ENCODE data around the gene PPFIBP1.

Gene PPFIBP1

DNA sequence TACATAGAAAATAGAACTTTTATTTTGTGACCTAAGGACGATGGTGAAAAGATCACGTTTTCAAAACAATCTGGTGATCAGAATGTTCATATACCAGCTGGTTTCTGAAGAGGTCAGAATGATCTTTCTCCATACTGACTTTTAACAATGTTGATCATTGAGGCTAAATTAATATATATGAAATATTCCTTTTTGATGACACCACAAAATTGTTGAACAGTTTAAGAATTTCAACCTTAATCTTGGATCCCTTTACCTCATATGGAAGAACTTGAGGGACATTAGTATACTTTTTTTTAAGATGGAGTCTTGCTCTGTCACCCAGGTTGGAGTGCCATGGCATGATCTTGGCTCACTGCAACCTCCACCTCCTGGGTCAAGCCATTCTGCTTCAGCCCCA is 169.4 kb downstream of the PPFIBP1 start:
- in situ Hi-C loops (cut with HindIII; ENCODE audit: low sequenced_read_pairs): no loop called here

DNA sequence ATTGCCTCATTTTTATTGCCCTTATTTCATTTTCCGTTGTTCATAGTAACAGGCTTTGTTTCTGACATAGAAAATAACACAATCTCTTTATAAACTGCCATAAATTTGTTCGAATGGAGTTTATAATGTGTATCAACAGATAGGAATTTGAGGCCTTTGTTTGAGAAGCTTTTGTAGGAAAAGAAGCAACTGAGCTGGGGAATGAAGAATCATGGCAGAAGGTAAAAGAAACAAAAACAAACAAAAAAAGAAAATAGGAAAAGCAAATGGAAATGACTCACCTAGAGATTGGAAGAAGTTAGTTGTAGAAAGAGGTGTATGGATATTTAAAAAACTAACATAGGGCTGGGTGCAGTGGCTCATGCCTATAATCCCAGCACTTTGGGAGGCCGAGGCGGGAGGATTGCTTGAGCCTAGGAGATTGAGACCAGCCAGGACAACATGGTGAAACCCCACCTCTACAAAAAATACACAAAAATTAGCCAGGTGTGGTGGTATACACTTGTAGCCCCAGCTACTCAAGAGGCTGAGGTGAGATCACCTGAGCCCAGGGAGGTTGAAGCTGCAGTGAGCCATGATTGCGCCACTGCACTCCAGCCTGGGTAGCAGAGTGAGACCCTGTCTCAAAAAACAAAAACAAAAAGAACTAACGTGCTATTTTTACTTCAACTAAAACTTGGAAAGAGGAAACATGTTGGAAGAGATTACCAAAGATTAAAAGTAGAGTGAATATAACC is 171.7 kb downstream of the PPFIBP1 start:
- in situ Hi-C loops (cut with HindIII; ENCODE audit: low sequenced_read_pairs): loop anchor here (5.0 kb wide), 1 partner anchor 33 kb away; no protein-coding TSS in a partner anchor

DNA sequence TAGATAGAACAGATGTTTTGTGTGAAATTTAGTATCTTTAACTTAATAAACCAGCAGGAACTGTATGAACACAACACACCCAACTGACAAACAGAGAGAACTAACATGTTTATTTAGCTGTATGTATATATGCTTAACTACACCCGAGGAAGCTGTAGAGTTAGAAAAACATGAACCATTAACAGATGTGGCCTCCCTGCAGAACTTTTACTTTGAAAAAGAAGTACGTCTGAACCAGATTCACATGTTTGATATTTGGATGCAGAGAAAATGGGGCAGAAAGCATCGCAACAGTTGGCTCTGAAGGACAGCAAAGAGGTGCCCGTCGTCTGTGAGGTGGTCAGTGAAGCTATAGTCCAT is 172.3 kb downstream of the PPFIBP1 start, which contains the start of gene REP15:
Gene REP15 (plus strand): TSS at position 155 of the 360 bp plus-strand sequence. CDS start 116 bp downstream, at position 271.
- in situ Hi-C loops (cut with HindIII; ENCODE audit: low sequenced_read_pairs): loop anchor here (5.0 kb wide), 1 partner anchor 34 kb away; no protein-coding TSS in a partner anchor

DNA sequence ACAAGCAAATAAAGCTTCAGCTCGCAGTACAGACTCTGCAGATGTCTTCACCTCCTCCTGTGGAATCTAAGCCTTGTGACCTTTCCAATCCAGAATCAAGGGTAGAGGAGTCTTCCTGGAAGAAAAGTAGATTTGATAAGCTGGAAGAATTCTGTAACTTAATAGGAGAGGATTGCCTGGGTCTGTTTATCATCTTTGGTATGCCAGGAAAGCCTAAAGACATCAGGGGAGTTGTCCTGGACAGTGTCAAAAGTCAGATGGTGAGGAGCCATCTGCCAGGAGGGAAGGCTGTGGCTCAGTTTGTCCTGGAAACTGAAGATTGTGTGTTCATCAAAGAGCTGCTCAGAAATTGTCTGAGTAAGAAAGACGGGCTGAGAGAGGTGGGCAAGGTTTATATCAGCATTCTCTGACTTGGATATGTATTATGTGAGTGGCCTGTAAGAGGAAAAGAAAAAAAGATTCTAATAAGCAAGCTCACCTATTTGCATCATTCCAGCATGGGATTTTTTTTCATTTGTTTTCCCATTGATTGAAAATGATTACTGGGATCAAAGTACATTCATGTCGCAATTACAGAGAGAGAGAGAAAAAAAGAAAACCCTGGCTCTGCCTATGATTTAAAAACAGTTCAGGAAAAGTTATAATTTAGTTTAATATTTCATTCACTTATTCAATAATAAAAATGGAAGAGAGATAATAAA is 173.0 kb downstream of the PPFIBP1 start:
- in situ Hi-C loops (cut with HindIII; ENCODE audit: low sequenced_read_pairs): loop anchor here (5.0 kb wide), 1 partner anchor 35 kb away; no protein-coding TSS in a partner anchor

DNA sequence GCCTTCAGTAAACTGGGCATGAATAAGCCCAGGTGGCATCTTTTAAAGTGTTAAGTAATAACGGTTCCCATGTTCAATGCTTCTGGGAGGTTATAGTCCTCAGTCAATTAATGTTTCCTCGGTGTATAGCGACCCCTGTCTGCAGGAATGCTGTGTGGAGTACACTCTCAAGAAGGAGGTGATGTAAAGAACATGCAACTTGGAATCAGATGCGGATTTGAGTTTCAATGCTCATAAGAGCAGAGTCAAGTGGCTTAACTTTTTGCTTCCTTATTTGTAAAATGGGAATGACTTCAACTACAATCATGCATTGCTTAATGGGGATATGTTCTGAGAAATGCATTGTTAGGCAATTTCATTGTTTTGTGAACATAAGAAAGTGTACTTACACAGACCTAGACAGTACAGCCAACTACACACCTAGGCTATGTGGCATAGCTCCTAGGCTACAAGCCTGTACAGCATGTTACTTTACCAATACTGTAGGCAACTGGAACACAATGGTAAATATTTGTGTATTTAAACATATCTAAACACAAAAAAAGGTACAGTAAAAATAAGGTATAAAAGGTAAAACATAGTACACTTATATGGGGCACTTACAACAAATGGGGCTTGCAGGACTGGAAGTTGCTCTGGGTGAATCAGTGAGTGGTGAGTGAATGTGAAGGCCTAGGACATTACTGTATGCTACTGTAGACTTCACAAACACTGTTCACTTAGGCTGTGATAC is 179.9 kb downstream of the PPFIBP1 start:
- in situ Hi-C loops (cut with HindIII; ENCODE audit: low sequenced_read_pairs): no loop called here

DNA sequence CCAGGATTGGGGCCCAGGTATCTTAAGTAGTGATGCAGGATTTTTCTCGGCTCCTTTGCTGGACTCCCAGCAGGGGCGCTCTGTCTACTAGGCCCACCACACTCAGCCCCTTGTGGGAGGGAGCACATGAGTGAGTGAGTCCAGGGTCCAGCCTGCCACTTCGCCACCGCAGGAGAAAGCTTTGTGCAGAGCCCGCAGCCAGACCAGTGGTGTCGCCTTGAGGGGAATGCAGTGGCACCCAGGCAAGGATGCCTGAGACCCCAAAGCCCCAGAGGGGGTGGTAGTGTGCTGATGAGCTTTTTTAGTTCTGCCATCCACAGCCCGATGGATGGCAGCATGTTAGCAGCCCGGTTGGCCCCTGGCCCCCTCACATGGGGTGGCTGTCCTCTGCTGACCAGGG is 181.3 kb downstream of the PPFIBP1 start:
- in situ Hi-C loops (cut with HindIII; ENCODE audit: low sequenced_read_pairs): no loop called here

DNA sequence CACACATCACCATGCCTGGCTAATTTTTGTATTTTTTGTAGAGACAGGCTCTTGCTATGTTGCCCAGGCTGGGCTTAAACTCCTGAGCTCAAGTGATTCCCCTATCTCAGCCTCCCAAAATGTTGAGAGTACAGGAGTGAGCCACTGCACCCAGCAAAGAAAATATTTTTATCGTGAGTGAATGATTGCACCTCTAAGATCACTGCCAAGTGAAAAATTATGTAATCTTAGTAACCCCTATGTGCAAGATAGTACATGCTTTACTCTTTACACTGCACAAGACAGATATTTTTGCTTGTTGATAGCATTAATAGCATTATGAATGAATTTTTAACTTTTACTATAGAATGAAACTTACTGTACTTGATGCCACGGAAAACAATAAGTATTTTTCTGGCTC is 183.2 kb downstream of the PPFIBP1 start:
- in situ Hi-C loops (cut with HindIII; ENCODE audit: low sequenced_read_pairs): no loop called here

DNA sequence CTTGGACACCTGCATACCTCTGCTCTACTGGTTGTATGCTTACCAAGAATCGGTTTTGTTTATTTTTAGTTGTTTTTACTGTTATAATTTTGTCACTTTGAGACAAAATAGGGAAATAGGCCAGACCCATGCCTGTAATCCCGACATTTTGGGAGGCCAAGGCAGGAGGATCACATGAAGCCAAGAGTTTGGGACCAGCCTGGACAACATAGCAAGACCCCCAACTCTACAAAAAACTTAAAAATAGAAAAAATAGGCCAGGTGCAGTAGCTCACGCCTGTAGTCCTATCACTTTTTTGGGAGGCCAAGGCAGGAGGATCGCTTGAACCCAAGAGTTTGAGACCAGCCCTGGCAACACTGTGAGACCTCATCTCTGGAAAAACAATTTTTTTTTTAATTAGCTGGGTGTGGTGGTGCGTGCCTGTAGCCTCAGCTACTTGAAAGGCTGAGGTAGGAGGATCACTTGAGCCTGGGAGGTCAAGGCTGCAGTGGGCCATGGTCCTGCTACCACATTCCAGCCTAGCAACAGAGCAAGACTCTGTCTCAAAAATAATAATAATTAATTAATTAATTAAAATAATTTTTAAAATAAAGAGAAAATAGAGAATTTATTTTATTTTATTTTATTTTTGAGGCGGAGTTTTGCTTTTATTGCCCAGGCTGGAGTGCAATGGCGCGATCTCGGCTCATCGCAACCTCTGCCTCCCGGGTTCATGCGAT is 185.4 kb downstream of the PPFIBP1 start:
- in situ Hi-C loops (cut with HindIII; ENCODE audit: low sequenced_read_pairs): no loop called here

DNA sequence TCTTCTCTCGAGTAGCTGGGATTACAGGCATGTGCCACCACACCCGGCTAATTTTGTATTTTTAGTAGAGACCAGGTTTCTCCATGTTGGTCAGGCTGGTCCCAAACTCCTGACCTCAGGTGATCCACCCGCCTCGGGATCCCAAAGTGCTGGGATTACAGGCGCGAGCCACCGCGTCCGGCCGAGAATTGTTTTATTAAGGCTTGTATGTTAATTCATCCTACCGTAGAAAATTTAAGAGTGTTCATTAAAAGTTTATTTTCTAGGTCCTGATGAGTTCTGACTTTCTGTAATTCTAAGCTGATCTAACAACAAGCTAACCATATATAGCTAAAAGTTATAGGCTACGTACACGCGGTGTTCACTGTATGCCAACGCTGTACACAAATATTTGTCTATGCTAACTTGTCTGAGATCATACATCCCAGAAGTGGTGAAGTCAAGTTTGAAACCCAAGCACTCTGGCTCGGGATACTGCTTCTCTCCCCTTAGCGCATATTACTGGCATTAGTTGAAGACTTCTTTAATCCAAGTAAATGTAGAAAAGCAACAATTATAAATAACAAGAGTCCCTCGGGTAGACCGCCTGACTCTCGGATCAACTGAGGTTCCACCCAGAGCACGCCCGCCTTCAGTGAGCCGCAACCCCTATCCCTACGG is 186.1 kb downstream of the PPFIBP1 start:
- in situ Hi-C loops (cut with HindIII; ENCODE audit: low sequenced_read_pairs): no loop called here

DNA sequence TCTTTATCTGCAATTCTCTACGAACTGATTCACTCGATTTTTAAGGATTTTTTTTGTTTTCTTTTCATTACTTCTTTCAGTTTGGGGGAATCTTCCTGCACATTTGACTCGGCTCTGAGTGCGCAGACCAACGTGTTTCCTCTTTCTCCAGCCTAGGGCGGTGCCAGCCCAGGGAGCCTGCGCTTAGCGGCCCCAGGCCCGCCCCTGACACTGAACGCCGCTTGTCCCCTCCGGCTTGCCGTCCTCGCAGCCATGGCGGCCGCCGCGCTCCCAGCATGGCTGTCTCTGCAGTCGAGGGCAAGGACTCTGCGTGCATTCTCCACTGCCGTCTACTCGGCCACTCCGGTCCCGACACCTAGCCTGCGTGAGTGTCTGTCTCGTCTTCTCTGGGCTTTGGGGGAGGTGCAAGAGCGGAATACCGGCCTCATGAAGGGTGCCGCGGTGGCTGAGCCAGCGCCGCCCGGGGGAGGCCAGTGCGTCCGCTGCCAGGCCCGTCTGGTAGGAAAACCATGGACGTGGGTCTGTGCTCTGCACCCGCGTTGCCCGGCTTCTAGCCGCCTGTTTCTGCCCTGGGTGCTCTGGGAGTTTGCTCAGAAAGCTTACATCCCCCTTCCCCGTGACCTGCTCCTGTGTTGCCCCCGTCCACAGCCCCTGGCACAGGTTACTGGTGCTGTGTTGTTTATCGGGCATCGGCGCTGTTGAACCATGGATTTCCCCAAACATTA is 186.7 kb downstream of the PPFIBP1 start, which contains the start of gene MRPS35:
Gene MRPS35 (plus strand): TSS at position 241 of the 725 bp plus-strand sequence. CDS start 12 bp downstream, at position 253.
- in situ Hi-C loops (cut with HindIII; ENCODE audit: low sequenced_read_pairs): no loop called here

DNA sequence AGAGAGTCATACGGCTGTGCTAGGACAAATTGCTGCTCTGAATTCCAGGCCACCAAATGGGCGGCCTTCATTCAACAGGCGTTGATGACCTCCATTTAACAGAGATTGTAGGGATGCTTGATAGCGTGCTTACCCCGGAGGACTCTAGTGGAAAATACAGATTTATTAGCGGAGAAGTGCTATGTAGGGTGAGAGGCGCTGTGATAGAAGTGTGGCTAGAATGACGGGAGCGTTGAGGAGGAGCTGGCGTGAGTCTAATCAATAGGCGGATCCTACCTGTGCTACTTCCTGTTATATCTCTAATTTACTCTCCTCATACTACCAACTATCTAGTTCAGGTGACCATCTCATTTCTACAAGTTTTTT is 187.3 kb downstream of the PPFIBP1 start:
- in situ Hi-C loops (cut with HindIII; ENCODE audit: low sequenced_read_pairs): no loop called here

DNA sequence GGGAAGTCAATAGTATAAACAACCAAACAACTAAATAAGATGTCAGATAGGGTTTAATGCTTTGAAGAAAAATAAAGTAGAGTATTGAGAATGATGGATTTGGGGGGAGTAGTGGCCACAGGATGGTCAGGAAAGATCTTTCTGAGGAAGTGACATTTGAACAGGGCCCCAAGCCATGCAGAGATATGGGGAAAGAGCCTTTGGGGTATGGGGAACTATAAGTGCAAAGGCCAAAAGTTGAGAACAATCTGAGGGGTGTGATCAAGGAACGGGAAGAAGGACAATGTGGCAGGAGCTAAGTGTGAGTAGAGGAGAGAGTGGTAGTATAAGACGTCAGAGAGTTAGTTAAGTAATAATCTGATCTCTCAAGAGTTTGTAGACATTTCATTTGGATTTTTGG is 188.0 kb downstream of the PPFIBP1 start:
- in situ Hi-C loops (cut with HindIII; ENCODE audit: low sequenced_read_pairs): no loop called here

DNA sequence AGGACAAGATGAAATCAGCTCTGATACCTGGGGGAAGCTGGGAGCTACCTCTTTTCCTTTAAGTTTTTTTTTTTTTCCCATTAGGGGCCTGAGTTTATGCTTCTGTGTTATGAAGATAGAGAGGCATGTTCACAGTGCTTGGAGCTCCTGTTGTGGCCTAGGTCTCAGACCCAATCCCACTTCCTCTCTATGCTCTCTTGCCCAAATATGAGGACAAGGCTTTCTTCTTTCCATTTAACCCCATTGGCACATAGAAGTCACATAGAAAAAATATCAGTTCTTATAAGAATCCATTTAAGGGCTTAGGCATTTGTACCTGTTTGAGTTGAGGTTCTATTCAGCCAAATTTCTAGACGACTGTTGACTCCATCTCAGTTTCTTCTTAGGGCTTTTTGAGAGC is 199.2 kb downstream of the PPFIBP1 start:
- in situ Hi-C loops (cut with HindIII; ENCODE audit: low sequenced_read_pairs): no loop called here

DNA sequence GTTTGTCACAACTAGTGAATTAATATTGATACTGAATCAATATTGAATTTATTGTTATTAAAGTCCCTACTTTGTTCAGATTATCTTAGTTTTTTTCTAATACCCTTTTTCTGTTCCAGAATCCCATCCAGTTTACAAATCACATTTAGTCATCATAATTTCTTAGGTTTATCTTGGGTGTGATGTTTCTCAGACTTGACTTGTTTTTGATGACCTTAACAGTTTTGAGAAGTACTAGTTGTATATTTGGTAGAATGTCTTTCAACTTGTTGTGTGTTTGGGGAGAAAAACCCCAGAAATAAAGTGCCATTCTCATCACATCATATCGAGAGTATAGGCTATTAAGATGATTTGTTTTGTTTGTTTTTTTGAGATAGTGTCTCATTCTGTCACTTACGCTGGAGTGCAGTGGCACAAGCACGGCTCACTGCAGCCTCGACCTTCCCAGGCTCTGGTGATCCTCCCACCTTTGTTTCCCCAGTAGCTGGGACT is 206.1 kb downstream of the PPFIBP1 start:
- in situ Hi-C loops (cut with HindIII; ENCODE audit: low sequenced_read_pairs): loop anchor here (5.0 kb wide), 1 partner anchor 92 kb away; no protein-coding TSS in a partner anchor

DNA sequence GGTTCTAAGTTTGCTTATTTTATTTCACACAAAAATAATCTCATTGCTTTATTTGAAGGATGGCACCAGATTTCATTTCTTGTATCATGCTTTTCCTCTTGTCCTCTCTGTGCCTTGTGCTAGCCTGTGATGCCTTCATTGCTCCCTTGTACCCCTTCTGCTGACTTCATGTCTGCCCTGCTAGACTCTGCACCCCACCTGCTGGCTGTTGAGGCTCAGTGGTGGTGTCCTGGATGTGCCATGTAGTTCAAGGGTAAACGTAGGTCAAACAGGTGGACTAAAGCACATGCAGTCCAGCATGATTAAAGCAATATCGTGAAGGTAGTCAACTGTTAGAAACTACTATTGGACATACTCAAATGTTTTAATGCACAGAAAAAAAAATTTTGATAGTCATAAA is 208.3 kb downstream of the PPFIBP1 start:
- in situ Hi-C loops (cut with HindIII; ENCODE audit: low sequenced_read_pairs): loop anchor here (5.0 kb wide), 1 partner anchor 90 kb away; no protein-coding TSS in a partner anchor

DNA sequence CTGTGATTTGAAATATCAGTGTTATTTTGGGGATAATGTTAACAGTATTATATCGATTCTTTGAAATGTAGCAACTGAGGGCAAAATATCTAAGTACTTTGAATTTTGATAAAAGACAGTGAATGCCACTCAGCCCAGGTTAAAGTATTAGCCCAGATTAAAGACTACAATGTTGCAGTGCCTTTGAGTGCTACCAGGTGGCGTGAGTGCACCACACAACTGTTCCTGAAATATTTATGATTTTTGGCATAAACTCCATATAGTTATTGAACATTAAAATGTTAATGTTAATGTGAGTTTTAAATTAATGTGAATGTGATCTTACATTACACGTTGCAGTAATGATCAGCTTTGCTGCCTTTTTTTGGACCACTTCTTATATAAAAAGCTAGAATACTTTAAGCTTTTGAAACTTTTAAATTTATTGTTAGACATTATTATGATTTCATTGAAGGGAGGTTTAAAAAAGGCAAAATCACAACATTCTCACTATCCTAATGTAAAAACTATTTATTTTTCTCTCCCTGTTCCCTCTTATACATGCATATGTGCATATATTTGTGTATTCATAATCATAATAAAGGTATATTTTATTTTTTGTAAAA is 209.1 kb downstream of the PPFIBP1 start:
- in situ Hi-C loops (cut with HindIII; ENCODE audit: low sequenced_read_pairs): loop anchor here (5.0 kb wide), 1 partner anchor 89 kb away; no protein-coding TSS in a partner anchor

DNA sequence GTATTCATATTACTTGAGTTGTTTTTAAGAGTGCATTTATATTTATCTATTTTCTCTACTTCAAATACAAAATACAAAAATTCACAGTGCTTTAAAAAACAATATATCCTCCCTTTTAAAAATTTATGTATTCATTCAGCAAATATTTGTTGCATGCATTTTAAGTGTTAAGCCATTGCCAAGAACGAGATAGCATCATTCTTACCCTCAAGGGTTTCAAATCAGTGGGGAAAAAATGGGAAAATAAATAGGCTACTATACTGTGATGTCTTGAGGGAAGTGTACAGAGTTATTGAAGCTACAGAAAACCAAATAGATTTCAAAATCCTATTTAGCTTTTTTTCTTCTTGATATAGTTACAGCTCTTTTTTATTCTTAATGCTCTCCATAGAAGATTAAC is 209.8 kb downstream of the PPFIBP1 start:
- in situ Hi-C loops (cut with HindIII; ENCODE audit: low sequenced_read_pairs): loop anchor here (5.0 kb wide), 1 partner anchor 89 kb away; no protein-coding TSS in a partner anchor

DNA sequence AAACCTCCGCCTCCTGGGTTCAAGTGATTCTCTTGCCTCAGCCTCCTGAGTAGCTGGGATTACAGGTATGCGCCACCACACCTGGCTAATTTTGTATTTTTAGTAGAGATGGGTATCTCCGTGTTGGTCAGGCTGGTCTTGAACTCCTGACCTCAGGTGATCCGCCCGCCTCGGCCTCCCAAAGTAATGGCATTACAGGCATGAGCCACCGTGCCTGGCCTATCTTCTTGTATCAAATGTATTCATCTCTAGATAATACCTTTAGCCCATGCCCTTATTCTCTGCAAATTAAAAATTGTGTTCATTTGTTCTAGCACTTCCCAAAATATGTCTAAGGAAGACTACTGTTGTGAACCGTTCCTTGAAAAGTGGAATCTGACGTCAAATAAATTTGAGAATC is 210.3 kb downstream of the PPFIBP1 start:
- in situ Hi-C loops (cut with HindIII; ENCODE audit: low sequenced_read_pairs): loop anchor here (5.0 kb wide), 1 partner anchor 88 kb away; no protein-coding TSS in a partner anchor

DNA sequence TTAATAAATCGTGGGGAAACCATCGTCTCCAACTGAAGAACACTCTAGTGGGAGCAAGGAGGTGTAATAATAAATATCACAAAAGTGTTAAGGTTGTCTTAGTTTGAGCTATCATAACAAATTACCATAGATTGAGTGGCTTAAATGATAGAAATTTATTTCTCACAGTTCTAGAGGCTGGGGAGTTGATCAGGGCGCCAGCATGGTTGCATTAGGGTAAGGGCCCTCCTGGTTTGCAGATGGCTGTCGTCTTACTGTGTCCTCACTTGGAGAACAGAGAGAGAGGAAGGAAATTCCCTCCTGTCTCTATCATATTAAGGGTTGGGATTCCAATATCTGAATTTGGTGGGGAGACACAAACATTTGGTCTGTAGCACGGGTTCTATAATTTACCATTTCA is 219.6 kb downstream of the PPFIBP1 start:
- in situ Hi-C loops (cut with HindIII; ENCODE audit: low sequenced_read_pairs): no loop called here

Measured in endothelial cell of hepatic sinusoid (primary cell).